GM18519 (cell line): ENCODE results near the gene NADSYN1.

Experiments used
- ATAC-seq: cut with Tn5 transposase; IDR thresholded peaks from one replicate; pipeline ENCODE4 v1.9.1; 2021; ENCODE audit warnings: mild to moderate bottlenecking, moderate library complexity; ENCODE audit not compliant: unreplicated experiment, low FRiP score

The NADSYN1 gene

DNA sequence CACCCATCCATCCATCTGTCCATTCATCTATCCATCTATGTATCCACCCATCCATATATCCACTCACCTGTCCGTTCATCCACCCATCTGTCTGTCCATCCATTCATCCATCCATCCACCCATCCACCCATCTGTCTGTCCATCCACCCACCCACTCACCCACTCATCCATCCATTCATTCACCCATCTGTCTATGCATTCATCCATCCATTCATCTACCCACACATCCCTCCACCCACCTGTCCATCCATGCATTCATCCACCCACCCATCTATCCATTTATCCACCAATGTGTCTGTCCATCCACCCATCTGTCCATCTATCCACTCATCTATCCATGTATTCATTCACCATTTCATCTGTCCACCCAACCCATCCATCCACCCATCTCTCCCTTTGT, 33.3 kb downstream of the NADSYN1 start:
- no peak for ATAC-seq

DNA sequence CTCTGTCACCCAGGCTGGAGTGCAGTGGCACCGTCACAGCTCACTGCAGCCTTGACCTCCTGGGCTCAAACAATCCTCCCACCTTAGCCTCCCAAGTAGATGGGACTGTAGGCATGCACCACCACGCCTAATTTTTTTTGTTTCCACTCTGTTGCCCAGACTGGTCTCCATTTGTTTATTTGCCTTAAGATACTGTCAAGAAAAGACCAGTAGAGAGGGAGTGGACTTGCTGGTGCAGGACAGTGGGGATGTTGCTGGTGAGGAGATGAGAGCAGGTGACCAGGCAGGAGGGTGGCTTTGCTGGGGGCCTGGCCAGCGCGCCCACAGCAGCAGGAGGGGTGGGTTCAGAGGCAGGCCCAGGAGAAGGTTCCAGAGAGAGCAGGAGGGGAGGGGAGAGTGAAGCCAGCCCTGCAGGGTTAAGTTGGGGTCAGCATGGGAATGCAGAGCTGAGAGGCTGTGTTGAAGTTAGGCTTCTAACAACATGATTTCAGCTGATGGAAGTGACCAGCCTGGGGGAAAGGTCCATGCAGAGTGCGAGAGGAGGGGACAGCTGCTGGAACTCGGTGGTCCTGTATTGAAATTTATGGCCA, 35.8 kb downstream of the NADSYN1 start:
- no peak for ATAC-seq

DNA sequence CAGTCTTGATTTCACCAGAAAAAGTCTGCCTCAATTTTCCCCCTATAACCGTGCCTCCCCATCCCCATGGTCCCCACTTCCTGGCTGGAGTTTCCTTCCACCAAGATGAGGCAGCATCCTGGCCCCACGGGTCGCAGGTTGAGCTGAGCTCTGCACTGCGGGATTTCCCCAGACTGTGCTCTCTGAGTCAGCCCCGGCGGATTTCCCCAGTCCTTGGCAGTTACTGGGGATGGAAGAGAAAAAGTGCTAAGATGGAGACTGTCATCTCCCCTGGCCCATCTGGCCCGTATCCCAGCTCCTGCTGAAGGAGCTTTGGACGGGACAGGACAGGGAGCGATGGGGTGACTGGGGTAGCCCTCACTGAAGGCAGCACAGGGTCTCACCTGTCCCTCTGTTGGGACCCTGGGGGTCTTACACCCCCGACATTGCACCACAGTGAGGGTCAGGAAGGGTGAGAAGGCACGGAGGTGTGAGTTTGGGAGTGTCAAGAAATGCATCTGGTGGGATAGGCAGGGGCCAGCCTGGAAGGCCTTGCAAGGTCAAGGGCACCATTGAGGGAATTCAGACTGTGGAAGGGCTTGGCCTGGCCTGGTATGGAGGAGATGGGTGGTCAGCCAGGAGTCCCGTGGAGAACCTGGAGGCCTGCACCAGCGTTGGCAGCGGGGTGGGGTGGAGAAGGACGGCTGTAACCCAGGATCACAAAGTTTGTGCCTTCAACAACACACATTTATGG, 36.5 kb downstream of the NADSYN1 start:
- no peak for ATAC-seq

DNA sequence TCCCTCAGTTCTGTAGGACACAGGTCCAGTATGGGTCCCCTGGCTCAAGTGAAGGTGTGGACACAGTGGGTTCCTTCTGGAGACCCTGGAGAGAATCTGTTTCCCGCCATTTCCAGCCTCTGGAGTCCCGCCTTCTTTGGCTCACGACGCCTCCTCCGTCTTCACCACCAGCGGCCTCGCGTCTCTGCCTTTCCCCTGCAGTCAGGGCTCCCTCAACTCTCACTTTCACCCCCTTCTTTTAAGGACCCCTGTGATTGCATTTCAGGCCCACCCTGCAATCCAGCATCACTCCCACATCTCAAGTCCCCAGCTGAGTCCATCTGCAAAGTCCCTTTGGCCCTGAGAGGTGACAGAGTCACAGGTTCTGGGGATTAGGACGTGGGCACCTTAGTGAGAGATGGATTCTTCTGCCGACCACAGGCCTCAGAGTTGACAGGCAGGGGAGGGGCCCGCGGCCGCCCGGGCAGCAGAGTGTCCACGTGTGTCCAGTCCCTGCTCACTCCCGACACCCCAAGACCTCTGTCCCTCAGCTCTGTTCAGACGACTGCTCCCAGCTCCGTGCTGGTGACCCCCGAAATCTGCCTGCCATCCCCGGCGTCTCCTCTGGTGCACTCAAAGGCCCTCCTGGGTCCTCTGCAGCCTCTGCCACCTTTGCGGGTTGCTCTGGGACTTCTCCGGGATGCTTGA, 37.2 kb downstream of the NADSYN1 start:
- ATAC-seq: no peak

DNA sequence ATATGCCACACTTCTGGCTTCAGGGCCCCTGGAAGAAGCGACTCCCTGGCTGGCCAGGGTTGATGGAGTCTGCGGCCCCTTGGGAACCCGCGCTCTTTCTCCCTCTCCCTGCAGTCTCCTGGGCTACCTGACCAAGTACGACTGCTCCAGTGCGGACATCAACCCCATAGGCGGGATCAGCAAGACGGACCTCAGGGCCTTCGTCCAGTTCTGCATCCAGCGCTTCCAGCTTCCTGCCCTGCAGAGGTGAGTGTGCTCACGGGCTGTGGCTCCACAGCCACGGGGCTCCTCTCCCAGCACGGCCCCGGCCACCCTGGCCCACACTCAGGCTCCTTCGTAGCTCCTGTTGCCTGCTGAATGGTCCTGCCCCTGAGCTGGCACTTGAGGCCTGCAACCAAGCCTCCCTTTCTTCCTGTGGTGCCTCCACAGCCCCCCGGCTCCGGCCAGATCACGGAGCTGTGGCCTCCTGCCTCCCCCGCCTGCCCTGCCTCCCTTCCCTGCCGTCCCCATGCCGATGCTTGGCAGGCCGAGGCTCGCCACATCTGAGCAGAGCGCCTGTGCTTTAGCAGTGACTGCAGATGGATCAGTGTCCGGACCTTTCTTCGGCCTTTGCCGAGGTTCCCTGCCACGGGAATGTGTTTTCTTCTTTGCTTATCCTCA, 37.9 kb downstream of the NADSYN1 start:
- ATAC-seq: no peak

DNA sequence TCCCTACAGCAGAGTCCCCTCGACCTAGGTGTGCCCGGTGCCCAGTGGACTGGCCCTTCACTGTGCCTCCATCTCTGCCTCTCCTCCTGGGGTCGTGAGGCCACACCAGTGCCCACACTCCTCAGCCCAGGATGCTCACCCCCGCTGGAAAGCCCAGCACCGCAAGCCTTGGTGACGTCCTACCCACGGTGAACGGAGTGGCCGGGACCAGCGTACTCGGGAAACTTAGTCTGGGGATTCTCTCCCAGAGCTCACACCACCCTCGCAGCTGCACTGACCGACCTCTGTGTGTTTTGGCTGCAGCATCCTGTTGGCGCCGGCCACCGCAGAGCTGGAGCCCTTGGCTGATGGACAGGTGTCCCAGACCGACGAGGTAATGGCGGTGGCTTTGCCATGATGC, 38.5 kb downstream of the NADSYN1 start:
- ATAC-seq: no peak

DNA sequence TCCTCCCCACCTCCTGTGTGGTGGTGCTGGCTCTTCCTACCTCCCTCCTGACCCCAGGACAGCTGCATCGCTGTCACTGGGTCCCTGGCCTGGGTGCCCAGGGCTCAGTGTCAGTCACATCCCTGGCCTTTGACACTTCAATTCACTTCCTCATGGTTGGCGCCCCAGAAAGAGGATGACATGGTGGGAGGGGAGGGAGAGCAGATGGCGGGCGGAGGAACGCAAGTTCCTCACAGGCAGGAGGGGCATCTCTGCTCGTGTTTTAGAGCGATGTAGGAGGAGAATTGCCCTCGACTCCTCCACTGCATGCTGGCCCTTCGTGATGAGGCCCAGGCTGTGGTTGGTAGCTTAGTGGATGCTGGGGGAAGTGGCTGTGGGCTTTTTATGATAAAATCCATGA, 38.9 kb downstream of the NADSYN1 start:
- no peak for ATAC-seq

DNA sequence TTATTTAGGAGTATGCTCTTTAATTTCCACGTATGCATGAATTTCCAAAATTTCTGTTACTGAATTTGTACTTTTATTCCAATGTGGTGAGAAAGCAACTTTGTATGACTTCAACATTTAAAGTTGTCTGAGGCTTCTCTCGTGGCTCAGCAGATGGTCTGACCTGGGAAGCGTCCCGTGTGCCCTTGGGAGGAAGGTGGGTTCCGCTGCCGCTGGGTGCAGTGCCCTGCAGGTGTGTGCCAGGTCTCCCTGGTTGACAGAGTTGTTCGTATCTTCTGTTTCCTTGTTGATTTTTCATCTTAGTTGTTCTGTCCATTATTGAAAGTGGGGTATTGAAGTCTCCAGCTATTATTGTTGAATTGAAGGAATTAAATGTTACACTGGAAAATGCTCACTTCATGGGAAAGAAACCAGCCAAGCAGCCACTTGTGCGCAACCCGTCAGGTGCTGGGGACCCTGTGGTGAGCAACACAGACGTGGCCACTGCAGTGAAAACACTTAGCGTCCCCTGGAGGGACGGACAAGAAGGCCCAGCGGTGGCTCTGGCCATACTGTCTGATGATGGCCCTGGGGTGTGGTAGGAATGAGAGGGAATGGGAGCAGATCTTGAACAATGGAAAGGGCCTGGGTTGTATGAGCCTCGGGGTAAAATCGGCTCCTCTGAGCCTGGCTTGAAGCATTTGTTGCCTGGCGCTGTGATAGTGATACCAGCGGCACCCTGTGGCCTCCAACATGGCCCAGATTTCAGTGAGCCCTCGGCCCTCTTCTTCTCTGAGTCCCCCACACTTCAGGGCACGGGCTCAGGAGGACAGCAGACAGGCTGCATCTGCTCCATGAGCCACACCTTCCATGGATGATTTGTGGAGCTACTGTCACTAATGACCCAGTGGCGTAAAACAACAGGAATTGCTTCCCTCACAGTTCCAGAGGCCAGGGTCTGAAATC, 42.6 kb downstream of the NADSYN1 start:
- ATAC-seq: no peak

DNA sequence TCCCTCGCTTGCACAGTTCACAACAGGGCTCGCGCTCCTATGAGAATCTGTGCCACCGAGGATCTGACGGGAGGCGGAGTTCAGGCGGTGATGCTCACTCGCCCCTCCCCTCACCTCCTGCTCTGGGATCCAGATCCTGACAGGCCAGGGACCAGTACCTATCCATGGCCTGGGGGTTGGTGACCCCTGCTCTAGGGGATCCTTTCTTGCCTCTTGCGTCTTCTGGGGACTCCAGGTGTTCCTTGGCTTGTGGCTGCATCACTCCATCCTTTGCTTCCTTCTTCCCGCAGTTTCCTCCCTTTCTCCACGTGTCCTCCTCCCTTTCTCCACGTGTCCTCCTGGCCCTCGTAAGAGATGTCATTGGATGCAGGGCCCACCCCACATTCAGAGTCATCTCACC, 43.4 kb downstream of the NADSYN1 start:
- no peak for ATAC-seq

DNA sequence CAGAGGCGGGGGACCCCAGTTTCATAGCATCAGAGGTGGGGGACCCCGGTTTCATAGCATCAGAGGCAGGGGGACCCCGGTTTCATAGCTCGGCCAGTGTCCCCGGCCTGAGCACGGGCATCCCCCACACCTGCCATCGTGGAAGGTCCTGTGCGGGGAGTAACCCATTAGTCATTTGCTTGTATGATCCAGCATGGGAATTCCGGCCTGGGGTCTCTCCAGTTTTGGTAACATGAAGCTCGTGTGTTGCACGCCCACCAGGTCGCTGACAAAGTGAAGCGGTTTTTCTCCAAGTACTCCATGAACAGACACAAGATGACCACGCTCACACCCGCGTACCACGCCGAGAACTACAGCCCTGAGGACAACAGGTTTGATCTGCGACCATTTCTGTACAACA, 45.1 kb downstream of the NADSYN1 start:
- ATAC-seq: no peak

DNA sequence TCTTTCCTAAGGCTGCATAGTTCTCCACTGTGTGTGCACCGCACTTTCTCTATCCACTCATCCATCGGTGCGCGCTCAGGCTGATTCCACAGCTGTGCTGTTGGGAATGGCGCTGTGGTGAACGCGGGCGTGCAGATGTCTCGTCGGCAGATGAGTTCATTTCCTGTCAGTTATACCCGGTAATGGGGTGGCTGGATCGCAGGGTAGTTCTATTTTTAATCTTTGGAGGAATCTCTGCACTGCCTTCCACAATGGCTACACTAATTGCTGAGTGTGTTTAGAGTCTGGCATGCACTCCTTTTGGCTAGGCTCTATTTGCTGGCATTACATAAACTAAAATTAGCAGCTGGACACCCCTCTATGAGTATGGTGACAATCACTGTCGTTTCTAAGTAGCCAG, 46.1 kb downstream of the NADSYN1 start:
- no peak for ATAC-seq

DNA sequence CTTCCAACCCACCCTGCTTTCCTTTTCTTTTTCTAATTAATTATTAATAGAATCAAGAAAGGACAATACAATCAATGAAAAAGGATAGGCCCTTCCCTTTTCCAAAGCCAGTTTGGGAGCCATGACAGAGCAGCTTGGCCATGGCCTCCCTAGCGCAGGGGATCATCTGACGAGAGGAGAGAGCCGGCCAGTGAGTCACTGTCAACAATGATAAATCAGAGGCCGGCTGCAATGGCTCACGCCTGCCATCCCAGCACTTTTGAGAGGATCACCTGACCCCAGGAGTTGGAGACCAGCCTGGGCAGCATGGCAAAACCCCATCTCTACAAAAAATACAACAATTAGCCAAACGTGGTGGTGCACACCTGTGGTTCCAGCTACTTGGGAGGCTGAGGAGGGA, 46.5 kb downstream of the NADSYN1 start:
- ATAC-seq: no peak

DNA sequence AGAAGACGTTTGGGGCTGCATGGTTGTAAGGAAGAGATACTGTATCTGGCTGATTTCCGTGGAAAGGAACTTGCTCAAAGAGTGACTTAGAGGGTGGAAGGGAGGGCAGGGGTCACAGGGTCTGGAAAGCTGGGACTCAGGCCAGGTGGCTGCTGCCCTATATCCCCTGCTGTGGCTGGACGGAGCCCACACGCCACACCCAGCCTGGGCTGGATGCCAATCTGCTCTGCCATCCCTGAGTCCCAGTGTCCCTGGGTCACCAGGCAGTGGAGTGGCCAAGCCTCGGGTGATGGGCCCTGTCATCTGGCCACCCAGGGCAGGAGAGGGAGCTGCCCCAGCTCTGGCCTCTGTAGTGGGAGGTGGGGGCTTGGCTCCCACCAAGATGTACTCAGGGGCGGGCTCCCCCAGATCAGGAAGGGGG, 47.6 kb downstream of the NADSYN1 start:
- no peak for ATAC-seq

DNA sequence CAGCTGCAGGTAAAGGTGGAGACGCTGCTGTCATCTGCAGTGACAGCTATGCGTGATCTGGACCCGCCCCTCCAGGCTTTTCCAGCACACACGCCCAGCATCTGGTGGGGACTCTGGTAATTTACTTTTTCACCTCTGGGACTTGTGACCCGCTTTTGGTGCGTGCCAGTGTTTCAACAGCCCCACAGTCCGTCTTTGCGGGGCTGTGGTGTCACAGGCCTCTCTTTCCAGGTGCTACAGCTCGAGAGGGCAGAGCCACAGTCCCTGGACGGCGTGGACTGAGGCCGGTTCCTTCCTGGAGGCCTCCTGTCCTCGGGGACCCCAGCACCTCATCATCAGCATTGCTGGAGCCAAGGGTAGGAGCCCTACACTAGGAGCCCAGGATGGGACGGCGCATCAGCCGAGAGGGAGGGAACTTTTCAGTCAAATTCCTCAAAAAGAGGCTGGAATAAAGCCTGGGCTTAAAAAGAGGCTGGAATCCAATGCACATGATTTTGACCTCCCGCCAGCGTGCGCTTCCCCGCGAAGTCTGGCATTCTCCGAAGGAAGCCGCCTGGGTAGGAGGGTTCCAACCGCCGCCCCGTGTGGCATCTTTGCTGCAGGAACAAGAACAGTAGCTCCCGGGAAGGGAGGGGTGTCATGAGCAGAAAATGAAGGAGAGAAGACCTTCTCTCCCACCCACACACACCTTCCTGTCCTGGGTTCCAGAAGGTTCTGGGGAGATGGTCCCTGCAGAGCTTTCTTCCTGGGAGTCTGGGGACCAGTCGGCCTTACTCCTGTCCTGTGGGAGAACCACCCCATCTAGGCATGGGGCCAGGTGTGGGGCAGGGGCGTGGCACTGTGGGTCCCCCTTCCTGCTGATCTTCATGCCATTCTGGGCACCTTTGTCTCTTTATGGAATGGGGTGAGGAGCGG, 48.3 kb downstream of the NADSYN1 start:
- ATAC-seq: no peak

DNA sequence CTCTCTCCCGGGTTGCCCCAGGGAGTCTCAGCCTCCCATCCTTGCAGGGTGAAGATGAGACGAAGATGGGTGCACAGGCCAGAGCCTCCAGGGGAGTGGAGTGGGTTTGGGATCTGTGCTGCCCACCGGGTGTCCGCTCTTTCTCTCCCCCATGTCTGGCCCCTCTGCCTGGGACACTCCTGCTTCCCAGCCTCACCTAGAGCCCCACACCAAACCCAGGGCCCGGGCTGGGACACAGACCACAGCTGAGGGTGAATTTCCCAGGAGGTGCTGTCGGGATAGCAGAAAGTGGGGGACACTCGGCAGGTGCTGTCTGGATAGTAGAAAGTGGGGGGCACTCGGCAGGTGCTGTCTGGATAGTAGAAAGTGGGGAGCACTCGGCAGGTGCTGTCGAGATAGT, 49.0 kb downstream of the NADSYN1 start:
- no peak for ATAC-seq

DNA sequence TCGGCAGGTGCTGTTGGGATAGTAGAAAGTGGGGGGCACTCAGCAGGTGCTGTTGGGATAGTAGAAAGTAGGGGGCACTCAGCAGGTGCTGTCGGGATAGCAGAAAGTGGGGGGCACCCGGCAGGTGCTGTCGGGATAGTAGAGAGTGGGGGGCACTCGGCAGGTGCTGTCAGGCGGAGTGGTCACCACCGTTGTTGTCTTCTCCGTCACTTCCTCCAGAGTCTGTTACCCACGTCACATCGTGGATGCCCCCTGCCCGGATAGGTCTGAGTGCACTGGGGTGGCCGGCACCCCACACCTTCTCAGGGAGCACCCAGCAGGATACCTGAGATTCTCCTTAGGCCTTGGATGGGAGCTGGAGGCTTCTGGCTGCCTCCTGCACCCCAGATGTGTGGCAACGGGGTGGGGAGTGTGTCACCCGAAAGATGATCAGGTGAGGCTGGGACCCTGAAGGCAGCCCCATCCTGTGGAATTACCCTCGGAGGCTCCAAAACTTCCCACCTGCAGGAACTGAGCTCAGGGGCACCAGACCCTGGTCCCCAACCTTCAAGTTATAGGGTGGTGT, 50.0 kb downstream of the NADSYN1 start:
- ATAC-seq: no peak

DNA sequence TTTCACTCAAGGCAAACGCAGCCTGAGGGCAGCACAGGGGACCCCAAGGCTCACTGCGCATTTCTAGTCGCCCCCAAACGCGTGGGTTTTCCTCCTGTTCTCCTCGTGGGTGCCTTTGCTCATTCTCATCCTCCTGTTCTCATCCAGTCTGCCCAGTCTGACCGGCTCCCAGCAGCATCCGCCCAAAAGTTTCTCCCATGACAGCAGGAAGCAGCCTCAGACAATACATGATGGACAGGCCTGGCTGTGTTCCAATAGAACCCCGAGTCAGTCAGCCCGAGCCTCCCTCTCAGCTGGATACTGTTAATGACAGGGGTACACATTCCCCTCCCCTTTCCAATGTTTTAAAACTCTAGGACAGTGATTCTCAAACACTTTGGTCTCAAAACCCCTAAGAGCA, 51.5 kb downstream of the NADSYN1 start:
- ATAC-seq: no peak

DNA sequence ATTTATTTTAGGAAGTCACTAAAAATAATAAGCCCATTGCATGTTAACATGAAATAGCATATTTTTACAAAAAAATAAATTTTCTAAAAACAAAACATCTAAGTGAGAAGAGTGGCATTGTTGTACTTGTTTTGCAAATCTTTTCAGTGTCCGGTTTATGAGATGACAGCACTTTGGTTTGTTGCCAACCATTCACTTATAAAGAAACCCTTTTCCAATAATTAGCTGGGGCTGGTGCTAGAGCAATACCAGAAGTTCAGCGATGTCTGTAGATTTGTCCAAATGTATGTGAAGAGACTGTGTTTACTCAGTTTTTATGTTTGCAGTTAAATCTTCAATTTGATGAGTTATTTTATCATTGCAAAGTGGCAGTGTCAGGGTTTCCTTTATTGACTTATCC, 52.0 kb downstream of the NADSYN1 start:
- ATAC-seq: no peak

DNA sequence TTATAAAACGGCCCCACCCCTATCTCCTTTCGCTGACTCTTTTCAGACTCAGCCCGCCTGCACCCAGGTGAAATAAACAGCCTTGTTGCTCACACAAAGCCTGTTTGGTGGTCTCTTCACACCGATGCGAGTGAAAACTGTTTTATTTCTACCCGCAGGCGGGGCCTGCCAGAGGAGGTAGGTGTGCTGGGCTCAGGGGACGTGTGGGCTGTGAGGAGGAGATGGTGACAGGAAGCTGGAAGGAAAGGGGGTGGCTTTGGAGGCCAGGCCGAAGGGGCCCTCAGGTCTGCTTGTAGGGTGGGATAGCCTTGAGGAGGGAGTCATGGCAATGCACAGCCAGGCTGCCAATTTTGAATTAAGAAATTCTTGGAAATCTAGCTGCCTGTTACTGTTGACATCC, 52.8 kb downstream of the NADSYN1 start:
- no peak for ATAC-seq
